Mammary epithelial cell (primary cell): ENCODE measurements around the gene ME3.

Experiments used
- EZH2 ChIP-seq: IDR thresholded peaks from 2 replicates; pipeline ENCODE4 v1.6.1; 2012; ENCODE audit warnings: low read length, inconsistent platforms, borderline replicate concordance
- TF ChIP-seq, protein P1 (sequence below), 2 donors: IDR thresholded peaks in 1 of 2; conservative IDR thresholded peaks in 1 of 2; 2 replicates each; pipeline ENCODE4 v1.5.1; 2011 to 2012; ENCODE audit warnings: inconsistent platforms in 2 of 2, low read length in 2 of 2, mild to moderate bottlenecking in 2 of 2, control low read depth in 1 of 2, low read depth in 1 of 2; ENCODE audit not compliant: insufficient read depth in 1 of 2; ENCODE audit errors: extremely low read depth in 1 of 2

DNA sequence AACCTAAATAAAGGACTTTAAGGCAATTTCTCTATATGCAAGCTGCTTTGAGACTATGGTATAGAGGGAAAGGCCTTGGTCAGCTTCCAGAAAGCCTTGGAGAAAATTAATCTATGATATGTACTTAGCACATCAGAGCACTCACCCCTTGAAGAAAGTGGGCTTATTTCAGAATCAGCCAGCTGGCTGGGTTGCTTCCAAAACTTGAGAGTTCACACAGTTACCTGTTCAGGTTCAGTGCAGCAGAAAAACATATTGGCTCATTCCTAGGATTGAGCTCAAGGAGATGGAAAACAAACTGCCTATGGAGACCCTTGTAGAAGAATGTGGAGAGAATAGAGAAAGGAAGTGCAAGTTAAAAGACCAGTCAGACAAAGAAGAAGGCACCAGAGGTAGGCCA is 275.1 kb downstream of the ME3 start:
- TF ChIP-seq, protein P1, sequence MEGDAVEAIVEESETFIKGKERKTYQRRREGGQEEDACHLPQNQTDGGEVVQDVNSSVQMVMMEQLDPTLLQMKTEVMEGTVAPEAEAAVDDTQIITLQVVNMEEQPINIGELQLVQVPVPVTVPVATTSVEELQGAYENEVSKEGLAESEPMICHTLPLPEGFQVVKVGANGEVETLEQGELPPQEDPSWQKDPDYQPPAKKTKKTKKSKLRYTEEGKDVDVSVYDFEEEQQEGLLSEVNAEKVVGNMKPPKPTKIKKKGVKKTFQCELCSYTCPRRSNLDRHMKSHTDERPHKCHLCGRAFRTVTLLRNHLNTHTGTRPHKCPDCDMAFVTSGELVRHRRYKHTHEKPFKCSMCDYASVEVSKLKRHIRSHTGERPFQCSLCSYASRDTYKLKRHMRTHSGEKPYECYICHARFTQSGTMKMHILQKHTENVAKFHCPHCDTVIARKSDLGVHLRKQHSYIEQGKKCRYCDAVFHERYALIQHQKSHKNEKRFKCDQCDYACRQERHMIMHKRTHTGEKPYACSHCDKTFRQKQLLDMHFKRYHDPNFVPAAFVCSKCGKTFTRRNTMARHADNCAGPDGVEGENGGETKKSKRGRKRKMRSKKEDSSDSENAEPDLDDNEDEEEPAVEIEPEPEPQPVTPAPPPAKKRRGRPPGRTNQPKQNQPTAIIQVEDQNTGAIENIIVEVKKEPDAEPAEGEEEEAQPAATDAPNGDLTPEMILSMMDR (conservative IDR thresholded peaks at IDR 0.05 in 1 of 2, IDR thresholded peaks at IDR 0.05 in 1 of 2; ENCODE audit: extremely low read depth in 1 of 2, insufficient read depth in 1 of 2, low read depth in 1 of 2, low read length in 2 of 2) = no peak
- TF ChIP-seq EZH2 = no peak
